KOPT-K1 (cell line): ENCODE measurements around the gene RPL37A.

ENCODE experiments used
- H3K27ac ChIP-seq: fragments of 200-600 bp; sonication (generic); 2 replicates; pipeline ENCODE4 v1.5.1; 2016; ENCODE audit warnings: antibody characterized with exemption, mild to moderate bottlenecking, low read depth, low read length; ENCODE audit not compliant: poor library complexity, severe bottlenecking
- H3K36me3 ChIP-seq: fragments of 200-600 bp; sonication (generic); 2 replicates; pipeline ENCODE4 v1.5.1; 2017; ENCODE audit warnings: antibody characterized with exemption, mild to moderate bottlenecking, low read length, moderate library complexity; ENCODE audit not compliant: insufficient read depth
- H3K9me3 ChIP-seq: fragments of 200-600 bp; sonication (generic); 2 replicates; pipeline ENCODE4 v1.5.1; 2017; ENCODE audit warnings: antibody characterized with exemption, low read length, mild to moderate bottlenecking; ENCODE audit not compliant: insufficient read depth, poor library complexity, severe bottlenecking

Gene RPL37A

GRCh38 chr2:216541505-216541904 lies 42.9 kb downstream of the RPL37A start:
- Histone ChIP-seq H3K9me3 (no peaks in the 10 kb centered on the region), H3K36me3 (no peaks in the 10 kb centered on the region), H3K27ac (no peak overlapping the region)

- H3K27ac ChIP-seq = no peak overlapping the region
Measured at GRCh38 chr2:216545359-216545758, 46.7 kb downstream of the RPL37A start.

GRCh38 chr2:216546241-216546640 lies 47.6 kb downstream of the RPL37A start:
- Histone ChIP-seq H3K27ac (no peak overlapping the region), H3K36me3 (no peaks in the 10 kb centered on the region), H3K9me3 (no peaks in the 10 kb centered on the region)

More at GRCh38 chr2:216545359-216545758, 46.7 kb downstream of the RPL37A start:
- H3K9me3 ChIP-seq = no peaks in the 10 kb centered on the region
- H3K36me3 ChIP-seq = no peaks in the 10 kb centered on the region

GRCh38 chr2:216546641-216547403 lies 48.2 kb downstream of the RPL37A start:
- Histone ChIP-seq H3K36me3 (no peaks in the 10 kb centered on the region), H3K27ac (no peak overlapping the region)

GRCh38 chr2:216548901-216549331 lies 50.3 kb downstream of the RPL37A start:
- Histone ChIP-seq H3K36me3 (no peaks in the 10 kb centered on the region), H3K27ac (no peak overlapping the region)

More at GRCh38 chr2:216546641-216547403, 48.2 kb downstream of the RPL37A start:
- no peaks in the 10 kb centered on the region for H3K9me3 ChIP-seq

GRCh38 chr2:216549926-216550690 lies 51.5 kb downstream of the RPL37A start:
- Histone ChIP-seq H3K27ac (no peak overlapping the region), H3K36me3 (no peaks in the 10 kb centered on the region)

More at GRCh38 chr2:216548901-216549331, 50.3 kb downstream of the RPL37A start:
- no peaks in the 10 kb centered on the region for H3K9me3 ChIP-seq

GRCh38 chr2:216551234-216552068 lies 52.8 kb downstream of the RPL37A start:
- no peaks in the 10 kb centered on the region for H3K9me3 ChIP-seq
- no peaks in the 10 kb centered on the region for H3K36me3 ChIP-seq
- no peak overlapping the region for H3K27ac ChIP-seq

More at GRCh38 chr2:216549926-216550690, 51.5 kb downstream of the RPL37A start:
- H3K9me3 ChIP-seq = no peaks in the 10 kb centered on the region

GRCh38 chr2:216553093-216553478 lies 54.4 kb downstream of the RPL37A start:
- Histone ChIP-seq H3K36me3 (no peaks in the 10 kb centered on the region), H3K9me3 (no peaks in the 10 kb centered on the region), H3K27ac (no peak overlapping the region)
